ENCODE measurements around the gene CHPF. TPM values are rescaled to one million over a fixed set of nuclear protein-coding genes. Genes with fewer than 3 reads are reported as not detected.

Gene CHPF
- total RNA-seq, 1 experiment from 2014 or later: 17.5 TPM

- DNase-seq (ENCODE audit: low read depth, low spot score) (no peak), ATAC-seq (no peak)
- Histone ChIP-seq H3K36me3 (ENCODE audit: control insufficient read depth, insufficient read depth, low read length) (no peaks in the 10 kb centered on the region), H3K4me1 (ENCODE audit: control insufficient read depth, insufficient read depth, low read length) (peaks cover 1% of the 10 kb centered on the region; the same call in 1 of the 2 replicates), H3K9me3 (ENCODE audit: control insufficient read depth, insufficient read depth, low read depth, low read length) (no peaks in the 10 kb centered on the region), H3K27me3 (ENCODE audit: control insufficient read depth, insufficient read depth, low read length) (no peaks in the 10 kb centered on the region), H3K4me3 (ENCODE audit: low read depth in 2 of 2, low read length in 2 of 2) (no peak overlapping the region), H3K27ac (ENCODE audit: low read length) (no peak overlapping the region)
- in situ Hi-C loops (cut with HindIII; ENCODE audit: low pct_unique_long_range_greater_than_20kb, low sequenced_read_pairs): no loop called here
- no peak for TF ChIP-seq POLR2AphosphoS5 (IDR thresholded peaks at IDR 0.05; ENCODE audit: low read depth, low read length)
- TF ChIP-seq SIN3A (IDR thresholded peaks at IDR 0.05; ENCODE audit: borderline replicate concordance, insufficient read depth, low read depth, low read length): no peak
- TF ChIP-seq REST (IDR thresholded peaks at IDR 0.05; ENCODE audit: insufficient read depth in 1 of 2, low read depth in 2 of 2, low read length in 1 of 2): no peak
- TF ChIP-seq TCF7L2 (IDR thresholded peaks at IDR 0.05; ENCODE audit: low read depth, low read length): no peak
- TF ChIP-seq, protein P1, sequence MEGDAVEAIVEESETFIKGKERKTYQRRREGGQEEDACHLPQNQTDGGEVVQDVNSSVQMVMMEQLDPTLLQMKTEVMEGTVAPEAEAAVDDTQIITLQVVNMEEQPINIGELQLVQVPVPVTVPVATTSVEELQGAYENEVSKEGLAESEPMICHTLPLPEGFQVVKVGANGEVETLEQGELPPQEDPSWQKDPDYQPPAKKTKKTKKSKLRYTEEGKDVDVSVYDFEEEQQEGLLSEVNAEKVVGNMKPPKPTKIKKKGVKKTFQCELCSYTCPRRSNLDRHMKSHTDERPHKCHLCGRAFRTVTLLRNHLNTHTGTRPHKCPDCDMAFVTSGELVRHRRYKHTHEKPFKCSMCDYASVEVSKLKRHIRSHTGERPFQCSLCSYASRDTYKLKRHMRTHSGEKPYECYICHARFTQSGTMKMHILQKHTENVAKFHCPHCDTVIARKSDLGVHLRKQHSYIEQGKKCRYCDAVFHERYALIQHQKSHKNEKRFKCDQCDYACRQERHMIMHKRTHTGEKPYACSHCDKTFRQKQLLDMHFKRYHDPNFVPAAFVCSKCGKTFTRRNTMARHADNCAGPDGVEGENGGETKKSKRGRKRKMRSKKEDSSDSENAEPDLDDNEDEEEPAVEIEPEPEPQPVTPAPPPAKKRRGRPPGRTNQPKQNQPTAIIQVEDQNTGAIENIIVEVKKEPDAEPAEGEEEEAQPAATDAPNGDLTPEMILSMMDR (IDR thresholded peaks at IDR 0.05): no peak
- intact Hi-C loops (cut with micrococcal nuclease; ENCODE audit: unreplicated experiment): no loop called here
- POLR2A ChIA-PET: no interaction called here
- CTCF ChIA-PET: interaction anchor here (0.5 kb wide), 1 partner anchor 149 kb away, joined by 3 read pairs; the partner anchor contains the start of gene DNPEP
- BruUV-seq (replicated peaks): no TSS peak
Observed at GRCh38 chr2:219536967-219537366, 6.6 kb downstream of the CHPF start.

GRCh38 chr2:219536425-219536824, 7.2 kb downstream of the CHPF start:
- H3K36me3 ChIP-seq (ENCODE audit: control insufficient read depth, insufficient read depth, low read length): no peaks in the 10 kb centered on the region
- H3K27me3 ChIP-seq (ENCODE audit: control insufficient read depth, insufficient read depth, low read length): no peaks in the 10 kb centered on the region
- no peak overlapping the region for H3K4me3 ChIP-seq (ENCODE audit: low read depth in 2 of 2, low read length in 2 of 2)
- in situ Hi-C loops (cut with HindIII; ENCODE audit: low pct_unique_long_range_greater_than_20kb, low sequenced_read_pairs) (no loop called here), intact Hi-C loops (cut with micrococcal nuclease; ENCODE audit: unreplicated experiment) (no loop called here)
- no TSS peak for BruUV-seq (replicated peaks)
- ChIA-PET CTCF (no interaction called here), POLR2A (no interaction called here)
- no peak overlapping the region for H3K27ac ChIP-seq (ENCODE audit: low read length)
- no peak for DNase-seq (ENCODE audit: low read depth, low spot score)
- H3K9me3 ChIP-seq (ENCODE audit: control insufficient read depth, insufficient read depth, low read depth, low read length): no peaks in the 10 kb centered on the region
- H3K4me1 ChIP-seq (ENCODE audit: control insufficient read depth, insufficient read depth, low read length): no peaks in the 10 kb centered on the region; the same call in 1 of the 2 replicates
- TF ChIP-seq SIN3A (IDR thresholded peaks at IDR 0.05; ENCODE audit: borderline replicate concordance, insufficient read depth, low read depth, low read length) (no peak), TCF7L2 (IDR thresholded peaks at IDR 0.05; ENCODE audit: low read depth, low read length) (no peak), REST (IDR thresholded peaks at IDR 0.05; ENCODE audit: insufficient read depth in 1 of 2, low read depth in 2 of 2, low read length in 1 of 2) (no peak), POLR2AphosphoS5 (IDR thresholded peaks at IDR 0.05; ENCODE audit: low read depth, low read length) (no peak)
- TF ChIP-seq, protein P1 (IDR thresholded peaks at IDR 0.05): no peak
- no peak for ATAC-seq

Measured in Panc1 (cell line).